ENCODE results near the gene TAF3.

GRCh38 chr10:8034466-8035005 is 216.2 kb downstream of the TAF3 start:
- TF ChIP-seq ZNF561 (tag by site-specific recombination; IDR thresholded peaks at IDR 0.05; ENCODE audit: borderline replicate concordance) = no peak
- no peak for TF ChIP-seq ZNF148 (tag by site-specific recombination; IDR thresholded peaks at IDR 0.05; ENCODE audit: borderline replicate concordance)
- TF ChIP-seq ZNF24 (tag by site-specific recombination; IDR thresholded peaks at IDR 0.05) = no peak
- no peak for TF ChIP-seq ZNF302 (tag by site-specific recombination; IDR thresholded peaks at IDR 0.05; ENCODE audit: low read depth)
- TF ChIP-seq TCF7L2 (IDR thresholded peaks at IDR 0.05; ENCODE audit: borderline replicate concordance, low read depth, low read length) = no peak
- no peak for TF ChIP-seq CTCF (tag by site-specific recombination; IDR thresholded peaks at IDR 0.05)

All from HEK293 (cell line).